Measurements from ENCODE around the gene HUWE1. TPM values are rescaled to one million over a fixed set of nuclear protein-coding genes. Genes with fewer than 3 reads are reported as not detected.

Gene HUWE1
- total and polyA plus RNA-seq, 2 experiments from 2014 or later = 61.2 to 225 TPM

DNA sequence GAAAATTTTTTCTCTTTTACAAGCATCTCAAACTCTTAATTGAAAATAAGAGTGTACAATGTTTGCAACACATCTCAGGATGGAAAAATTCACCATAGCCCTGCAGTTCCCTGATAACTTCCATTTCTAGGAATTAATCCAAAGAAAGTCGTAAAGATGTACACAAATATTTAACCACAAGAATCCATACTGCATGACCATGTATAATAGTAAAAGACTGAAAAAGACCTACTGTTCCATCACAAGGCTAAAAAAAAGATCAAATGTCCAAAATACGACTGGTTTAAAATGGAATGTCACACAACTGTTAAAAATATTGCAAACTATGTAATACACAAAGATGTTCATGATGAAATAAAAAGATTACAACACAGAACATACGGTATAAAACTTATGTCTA lies 32.1 kb downstream of the HUWE1 start:
- H3K27ac Mint-ChIP-seq = no peak overlapping the region
- no peak overlapping the region for H3K4me3 Mint-ChIP-seq
- Histone ChIP-seq H3K4me3 (no peak overlapping the region), H3K9me2 (ENCODE audit: insufficient read depth) (no peaks in the 10 kb centered on the region), H3K4me1 (ENCODE audit: insufficient read depth) (no peaks in the 10 kb centered on the region), H4K20me1 (replicated peaks; ENCODE audit: insufficient read depth) (peaks cover 17% of the 10 kb centered on the region), H3K27ac (ENCODE audit: low read depth) (no peak overlapping the region), H3F3A (replicated peaks; ENCODE audit: low read depth) (no peaks in the 10 kb centered on the region), H2AFZ (no peak overlapping the region), H3K79me2 (replicated peaks; ENCODE audit: insufficient read depth) (peaks cover 96% of the 10 kb centered on the region), H3K27me3 (ENCODE audit: insufficient read depth) (no peaks in the 10 kb centered on the region), H3K36me3 (ENCODE audit: insufficient read depth) (peaks cover 2% of the 10 kb centered on the region), H3K4me2 (no peak overlapping the region)
- no peaks in the 10 kb centered on the region for H3K27me3 Mint-ChIP-seq (ENCODE audit: insufficient read depth, low read depth, poor library complexity)
- TF ChIP-seq, protein P1, sequence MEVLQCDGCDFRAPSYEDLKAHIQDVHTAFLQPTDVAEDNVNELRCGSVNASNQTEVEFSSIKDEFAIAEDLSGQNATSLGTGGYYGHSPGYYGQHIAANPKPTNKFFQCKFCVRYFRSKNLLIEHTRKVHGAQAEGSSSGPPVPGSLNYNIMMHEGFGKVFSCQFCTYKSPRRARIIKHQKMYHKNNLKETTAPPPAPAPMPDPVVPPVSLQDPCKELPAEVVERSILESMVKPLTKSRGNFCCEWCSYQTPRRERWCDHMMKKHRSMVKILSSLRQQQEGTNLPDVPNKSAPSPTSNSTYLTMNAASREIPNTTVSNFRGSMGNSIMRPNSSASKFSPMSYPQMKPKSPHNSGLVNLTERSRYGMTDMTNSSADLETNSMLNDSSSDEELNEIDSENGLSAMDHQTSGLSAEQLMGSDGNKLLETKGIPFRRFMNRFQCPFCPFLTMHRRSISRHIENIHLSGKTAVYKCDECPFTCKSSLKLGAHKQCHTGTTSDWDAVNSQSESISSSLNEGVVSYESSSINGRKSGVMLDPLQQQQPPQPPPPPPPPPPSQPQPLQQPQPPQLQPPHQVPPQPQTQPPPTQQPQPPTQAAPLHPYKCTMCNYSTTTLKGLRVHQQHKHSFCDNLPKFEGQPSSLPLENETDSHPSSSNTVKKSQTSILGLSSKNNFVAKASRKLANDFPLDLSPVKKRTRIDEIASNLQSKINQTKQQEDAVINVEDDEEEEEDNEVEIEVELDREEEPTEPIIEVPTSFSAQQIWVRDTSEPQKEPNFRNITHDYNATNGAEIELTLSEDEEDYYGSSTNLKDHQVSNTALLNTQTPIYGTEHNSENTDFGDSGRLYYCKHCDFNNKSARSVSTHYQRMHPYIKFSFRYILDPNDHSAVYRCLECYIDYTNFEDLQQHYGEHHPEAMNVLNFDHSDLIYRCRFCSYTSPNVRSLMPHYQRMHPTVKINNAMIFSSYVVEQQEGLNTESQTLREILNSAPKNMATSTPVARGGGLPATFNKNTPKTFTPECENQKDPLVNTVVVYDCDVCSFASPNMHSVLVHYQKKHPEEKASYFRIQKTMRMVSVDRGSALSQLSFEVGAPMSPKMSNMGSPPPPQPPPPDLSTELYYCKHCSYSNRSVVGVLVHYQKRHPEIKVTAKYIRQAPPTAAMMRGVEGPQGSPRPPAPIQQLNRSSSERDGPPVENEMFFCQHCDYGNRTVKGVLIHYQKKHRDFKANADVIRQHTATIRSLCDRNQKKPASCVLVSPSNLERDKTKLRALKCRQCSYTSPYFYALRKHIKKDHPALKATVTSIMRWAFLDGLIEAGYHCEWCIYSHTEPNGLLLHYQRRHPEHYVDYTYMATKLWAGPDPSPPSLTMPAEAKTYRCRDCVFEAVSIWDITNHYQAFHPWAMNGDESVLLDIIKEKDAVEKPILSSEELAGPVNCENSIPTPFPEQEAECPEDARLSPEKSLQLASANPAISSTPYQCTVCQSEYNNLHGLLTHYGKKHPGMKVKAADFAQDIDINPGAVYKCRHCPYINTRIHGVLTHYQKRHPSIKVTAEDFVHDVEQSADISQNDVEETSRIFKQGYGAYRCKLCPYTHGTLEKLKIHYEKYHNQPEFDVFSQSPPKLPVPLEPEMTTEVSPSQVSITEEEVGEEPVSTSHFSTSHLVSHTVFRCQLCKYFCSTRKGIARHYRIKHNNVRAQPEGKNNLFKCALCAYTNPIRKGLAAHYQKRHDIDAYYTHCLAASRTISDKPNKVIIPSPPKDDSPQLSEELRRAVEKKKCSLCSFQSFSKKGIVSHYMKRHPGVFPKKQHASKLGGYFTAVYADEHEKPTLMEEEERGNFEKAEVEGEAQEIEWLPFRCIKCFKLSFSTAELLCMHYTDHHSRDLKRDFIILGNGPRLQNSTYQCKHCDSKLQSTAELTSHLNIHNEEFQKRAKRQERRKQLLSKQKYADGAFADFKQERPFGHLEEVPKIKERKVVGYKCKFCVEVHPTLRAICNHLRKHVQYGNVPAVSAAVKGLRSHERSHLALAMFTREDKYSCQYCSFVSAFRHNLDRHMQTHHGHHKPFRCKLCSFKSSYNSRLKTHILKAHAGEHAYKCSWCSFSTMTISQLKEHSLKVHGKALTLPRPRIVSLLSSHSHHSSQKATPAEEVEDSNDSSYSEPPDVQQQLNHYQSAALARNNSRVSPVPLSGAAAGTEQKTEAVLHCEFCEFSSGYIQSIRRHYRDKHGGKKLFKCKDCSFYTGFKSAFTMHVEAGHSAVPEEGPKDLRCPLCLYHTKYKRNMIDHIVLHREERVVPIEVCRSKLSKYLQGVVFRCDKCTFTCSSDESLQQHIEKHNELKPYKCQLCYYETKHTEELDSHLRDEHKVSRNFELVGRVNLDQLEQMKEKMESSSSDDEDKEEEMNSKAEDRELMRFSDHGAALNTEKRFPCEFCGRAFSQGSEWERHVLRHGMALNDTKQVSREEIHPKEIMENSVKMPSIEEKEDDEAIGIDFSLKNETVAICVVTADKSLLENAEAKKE (CRISPR knock-in tag; IDR thresholded peaks at IDR 0.05) = no peak
- no peak for TF ChIP-seq NANOG (IDR thresholded peaks at IDR 0.05; ENCODE audit: borderline replicate concordance)
- no peak for TF ChIP-seq EZH2phosphoT487 (IDR thresholded peaks at IDR 0.05; ENCODE audit: unreplicated experiment)
- no peak for TF ChIP-seq JUNB (IDR thresholded peaks at IDR 0.05; ENCODE audit: unreplicated experiment)
- H3K4me1 Mint-ChIP-seq = no peaks in the 10 kb centered on the region; the same call in 2 of the 3 replicates
- H3K36me3 Mint-ChIP-seq (ENCODE audit: low read depth) = peaks cover 38% of the 10 kb centered on the region
- ATAC-seq (no peak), DNase-seq (ENCODE audit: low spot score) (no peak)
- H3K9me3 Mint-ChIP-seq = no peaks in the 10 kb centered on the region

DNA sequence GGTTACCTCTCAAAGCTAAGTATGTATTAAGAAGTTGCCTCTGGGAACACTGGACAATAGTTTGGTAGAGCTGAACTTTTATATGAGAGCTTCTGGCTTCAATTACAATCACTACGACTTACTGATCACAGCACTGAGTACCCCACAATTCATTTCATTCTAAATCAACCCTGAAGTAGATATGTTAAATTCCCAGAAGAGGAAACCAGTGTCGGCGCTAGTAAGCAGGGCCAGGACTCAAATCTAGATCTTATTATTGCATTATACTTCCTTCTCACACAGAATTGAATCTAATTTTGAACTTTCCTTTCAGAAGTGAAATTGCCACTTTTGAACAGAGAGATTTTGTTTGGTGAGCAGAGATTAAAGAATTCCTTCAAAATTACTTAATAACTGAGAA lies 41.8 kb downstream of the HUWE1 start:
- Mint-ChIP-seq H3K4me1 (no peaks in the 10 kb centered on the region), H3K27me3 (ENCODE audit: insufficient read depth, low read depth, poor library complexity) (no peaks in the 10 kb centered on the region), H3K36me3 (ENCODE audit: low read depth) (peaks cover 72% of the 10 kb centered on the region), H3K4me3 (no peak overlapping the region), H3K27ac (no peak overlapping the region), H3K9me3 (no peaks in the 10 kb centered on the region)
- Histone ChIP-seq H2AFZ (no peak overlapping the region), H3F3A (replicated peaks; ENCODE audit: low read depth) (no peaks in the 10 kb centered on the region), H3K9me2 (ENCODE audit: insufficient read depth) (no peaks in the 10 kb centered on the region), H3K79me2 (replicated peaks; ENCODE audit: insufficient read depth) (peaks cover 23% of the 10 kb centered on the region), H4K20me1 (replicated peaks; ENCODE audit: insufficient read depth) (no peaks in the 10 kb centered on the region; the same call in none of the 2 replicates), H3K4me1 (ENCODE audit: insufficient read depth) (no peaks in the 10 kb centered on the region), H3K36me3 (ENCODE audit: insufficient read depth) (peaks cover 54% of the 10 kb centered on the region), H3K27me3 (ENCODE audit: insufficient read depth) (no peaks in the 10 kb centered on the region), H3K4me3 (no peak overlapping the region), H3K4me2 (no peak overlapping the region), H3K27ac (ENCODE audit: low read depth) (no peak overlapping the region)
- ATAC-seq (no peak), DNase-seq (ENCODE audit: low spot score) (no peak)
- TF ChIP-seq, protein P1 (CRISPR knock-in tag; IDR thresholded peaks at IDR 0.05) = no peak
- TF ChIP-seq CREB1 (CRISPR knock-in tag; IDR thresholded peaks at IDR 0.05; ENCODE audit: low read depth) = no peak

All from GM23338 (cell line).